HK-2 (cell line): ENCODE measurements around the gene DKK3.
A peak's percentile ranks its signal among the peaks of the same experiment; 100 is the strongest.

Experiments used
- DNase-seq: peaks from one replicate; pipeline ENCODE4 v3.0.0-alpha.2; 2018; ENCODE audit not compliant: unreplicated experiment

DKK3 gene

DNA sequence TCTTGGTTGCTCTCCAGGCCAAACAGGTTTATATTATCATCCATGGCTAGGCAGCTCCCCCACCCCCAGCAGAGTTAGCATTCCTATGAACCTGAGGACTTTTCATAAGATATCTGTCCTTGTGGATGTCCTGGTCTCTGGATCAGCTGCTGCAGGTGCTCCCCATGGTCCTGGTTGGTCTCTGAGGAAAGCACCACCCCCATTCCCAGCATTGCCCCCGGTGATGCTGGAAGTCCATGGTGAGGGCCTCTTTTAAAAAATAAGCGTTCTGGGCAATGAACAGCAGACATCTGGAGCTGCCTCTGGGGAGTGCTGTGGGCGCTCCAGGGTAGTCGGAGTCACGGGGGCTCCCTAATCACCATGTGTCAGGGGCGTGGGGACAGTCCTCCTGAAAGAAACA is 26.6 kb downstream of the DKK3 start:
- no peak for DNase-seq

DNA sequence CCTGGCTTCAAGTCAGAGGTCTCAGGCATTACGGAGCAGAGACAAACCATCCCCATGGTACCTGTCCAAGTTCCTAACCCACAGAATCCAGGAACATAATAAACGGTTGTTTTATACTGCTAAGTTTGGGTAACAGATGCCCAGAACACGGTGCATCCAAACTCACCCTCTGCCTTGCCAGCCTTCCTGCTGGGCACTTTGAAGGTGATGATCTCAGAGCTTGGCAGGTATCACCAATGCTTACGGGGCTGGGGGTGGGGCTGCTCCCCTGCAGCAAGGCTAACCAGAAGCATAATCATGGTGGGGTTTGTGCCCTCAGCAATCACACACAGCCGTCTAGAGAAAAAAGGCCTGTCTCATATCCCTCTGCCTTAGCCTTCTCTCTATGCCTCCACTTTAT is 27.1 kb downstream of the DKK3 start:
- no peak for DNase-seq

DNA sequence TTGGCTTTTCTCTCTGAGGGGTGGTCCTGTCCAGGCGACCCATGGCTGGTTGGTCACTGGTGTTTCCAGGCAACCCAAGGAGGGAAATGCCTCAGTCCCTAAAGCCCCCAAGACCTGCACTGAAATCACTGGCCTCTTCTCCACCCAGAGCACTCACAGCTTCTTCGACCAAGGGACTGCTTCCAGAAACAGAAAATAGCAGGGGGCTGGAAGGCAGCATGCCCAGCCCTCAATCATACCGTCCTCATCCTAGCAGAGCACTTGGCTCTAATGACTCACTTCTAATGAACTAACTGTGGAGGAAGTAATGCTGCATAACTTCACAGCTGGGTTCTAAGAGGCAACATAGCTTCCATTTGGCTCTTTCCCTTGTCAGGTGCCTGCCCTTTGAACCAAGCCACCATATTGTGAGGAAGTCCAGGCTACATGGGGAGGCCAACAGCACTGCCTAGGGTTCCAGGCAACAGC is 27.6 kb downstream of the DKK3 start:
- no peak for DNase-seq

DNA sequence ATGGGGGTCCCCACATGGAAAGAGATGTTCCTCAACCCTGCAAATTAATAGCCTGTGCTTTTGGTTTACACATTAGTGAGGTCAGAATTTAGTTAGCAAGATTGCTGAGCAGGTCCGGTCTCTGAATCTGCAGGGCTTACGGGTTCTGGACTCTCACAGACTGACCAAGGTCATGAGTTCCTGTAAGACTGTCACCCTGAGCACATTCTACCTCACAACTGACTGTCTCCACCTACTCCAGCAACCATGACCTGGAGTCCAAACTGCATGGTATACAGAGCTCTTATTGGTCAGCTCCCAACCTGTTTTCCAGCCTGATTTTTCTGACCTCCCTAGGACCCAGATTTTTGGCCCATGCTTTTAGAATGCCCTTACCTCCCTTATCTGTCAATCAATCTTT is 28.2 kb downstream of the DKK3 start:
- no peak for DNase-seq

DNA sequence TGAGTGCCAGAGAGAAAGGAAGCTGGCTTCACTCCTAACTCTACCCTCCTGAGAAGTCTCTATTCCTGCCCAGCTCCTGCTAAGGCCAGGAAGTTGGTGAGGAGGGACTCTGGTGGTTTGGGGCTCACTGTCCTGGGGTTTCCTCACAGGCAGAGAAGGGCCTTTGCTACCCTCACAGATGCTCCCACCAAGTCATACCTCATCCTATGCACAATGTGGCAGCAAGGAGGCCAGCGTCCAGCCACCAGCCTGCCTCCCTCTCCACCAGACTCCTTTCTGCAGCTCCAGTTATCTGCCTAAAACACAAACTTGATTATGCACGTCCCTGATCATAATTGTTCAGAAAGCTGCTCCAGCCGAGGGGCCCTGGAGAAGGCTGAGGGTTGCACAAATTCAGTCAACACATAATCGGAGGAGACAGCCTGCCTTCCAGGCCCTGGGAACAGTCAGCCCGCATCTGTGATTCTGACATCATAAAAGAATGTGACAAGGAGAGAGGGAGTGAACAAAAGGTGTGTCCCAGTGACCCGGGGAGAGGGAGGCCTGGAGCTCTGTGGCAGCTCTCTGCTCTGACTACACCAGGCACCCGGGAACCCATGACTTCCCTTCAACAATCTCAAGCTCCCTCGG is 28.8 kb downstream of the DKK3 start:
- DNase-seq, result no peak

DNA sequence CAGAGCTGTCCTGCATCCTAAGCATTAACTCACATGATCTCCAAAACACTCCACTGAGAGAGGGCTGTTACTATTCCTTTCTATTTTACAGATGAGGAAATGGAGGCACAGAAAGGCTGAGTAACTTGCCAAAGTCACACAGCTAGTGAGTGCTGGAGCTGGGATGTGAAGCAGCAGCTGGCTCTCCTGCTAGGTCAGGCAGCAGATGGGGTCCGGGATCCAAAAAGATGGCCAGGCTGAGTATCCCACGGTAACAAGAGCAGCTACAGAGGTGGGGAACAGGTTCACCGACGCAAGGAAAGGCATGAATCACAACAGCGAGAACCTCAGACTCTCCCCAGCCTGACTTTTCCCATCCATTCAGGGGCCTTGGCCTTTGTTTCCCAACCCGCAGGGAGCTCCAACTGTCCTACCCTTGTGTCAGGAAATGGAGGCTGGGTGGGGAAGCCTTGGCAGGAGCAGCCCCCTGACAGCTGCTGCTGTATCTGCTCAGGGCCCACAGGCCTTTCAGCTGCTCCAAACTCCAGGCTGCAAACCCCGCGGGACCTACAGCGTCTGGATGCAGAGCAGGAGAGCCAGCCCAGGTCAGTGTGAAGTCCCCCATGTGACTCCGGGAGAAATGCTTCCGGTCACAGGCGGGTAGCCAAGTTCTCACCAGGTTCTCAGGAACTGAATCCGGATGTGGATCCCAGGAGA is 29.5 kb downstream of the DKK3 start:
- no peak for DNase-seq

DNA sequence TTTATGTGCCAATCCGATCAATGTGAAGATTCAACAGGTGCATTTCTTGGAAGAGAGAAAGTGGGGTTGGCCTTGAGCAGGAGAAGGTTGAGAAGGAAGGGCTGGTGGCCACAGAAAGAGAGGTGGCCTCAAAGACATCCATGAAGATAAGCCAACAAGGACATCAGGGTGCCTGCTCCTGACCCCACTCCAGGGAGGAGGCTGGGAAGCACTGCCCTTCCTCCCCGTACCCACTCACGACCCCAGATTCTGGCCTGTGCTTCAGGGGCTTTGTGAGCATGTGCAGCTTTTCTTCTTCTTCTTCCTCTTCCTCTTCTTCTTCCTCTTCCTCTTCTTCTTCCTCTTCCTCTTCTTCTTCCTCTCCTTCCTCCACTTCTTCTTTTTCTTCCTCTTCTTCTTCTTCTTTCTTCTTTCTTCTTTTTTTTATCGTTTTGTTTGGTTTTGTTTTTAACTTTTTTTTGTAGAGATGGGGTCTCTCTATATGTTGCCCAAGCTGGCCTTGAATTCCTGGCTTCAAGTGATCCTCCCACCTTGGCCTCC is 30.3 kb downstream of the DKK3 start:
- no peak for DNase-seq

DNA sequence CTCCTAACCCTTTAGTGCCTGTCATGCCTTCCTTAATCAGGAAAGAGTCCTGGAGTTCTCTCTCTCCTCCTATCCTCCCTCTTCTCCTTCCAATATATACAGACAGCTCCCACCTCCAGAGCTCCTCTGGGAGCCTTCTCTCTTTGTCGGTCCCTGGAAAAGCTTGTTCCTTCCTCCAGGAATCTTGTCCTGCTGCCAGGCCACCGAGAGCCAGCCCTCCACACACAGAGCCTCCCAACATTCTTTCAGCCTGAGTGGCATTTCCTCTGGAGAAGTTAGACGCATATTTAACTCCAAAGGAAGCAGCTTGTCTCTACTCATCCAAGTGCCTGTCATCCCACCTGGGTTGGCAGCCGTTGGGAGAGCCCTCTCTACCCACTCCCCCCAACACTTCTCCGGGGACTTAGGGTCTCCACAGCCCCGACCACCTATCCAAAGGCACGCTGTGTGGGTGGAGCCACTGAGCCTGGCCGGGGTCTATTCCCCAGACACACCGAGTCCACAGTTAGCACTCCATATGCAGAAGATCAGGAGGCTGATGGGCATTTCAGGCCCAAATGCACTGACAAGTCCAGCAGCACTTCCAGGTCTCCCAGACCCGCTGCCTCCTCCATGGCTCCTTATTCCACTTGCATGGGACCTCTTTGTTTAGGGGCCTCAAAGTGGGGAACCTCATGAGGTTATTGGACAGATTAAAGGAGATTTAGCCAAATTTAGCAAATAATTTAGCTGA is 31.1 kb downstream of the DKK3 start:
- peak; percentile 75 for DNase-seq

DNA sequence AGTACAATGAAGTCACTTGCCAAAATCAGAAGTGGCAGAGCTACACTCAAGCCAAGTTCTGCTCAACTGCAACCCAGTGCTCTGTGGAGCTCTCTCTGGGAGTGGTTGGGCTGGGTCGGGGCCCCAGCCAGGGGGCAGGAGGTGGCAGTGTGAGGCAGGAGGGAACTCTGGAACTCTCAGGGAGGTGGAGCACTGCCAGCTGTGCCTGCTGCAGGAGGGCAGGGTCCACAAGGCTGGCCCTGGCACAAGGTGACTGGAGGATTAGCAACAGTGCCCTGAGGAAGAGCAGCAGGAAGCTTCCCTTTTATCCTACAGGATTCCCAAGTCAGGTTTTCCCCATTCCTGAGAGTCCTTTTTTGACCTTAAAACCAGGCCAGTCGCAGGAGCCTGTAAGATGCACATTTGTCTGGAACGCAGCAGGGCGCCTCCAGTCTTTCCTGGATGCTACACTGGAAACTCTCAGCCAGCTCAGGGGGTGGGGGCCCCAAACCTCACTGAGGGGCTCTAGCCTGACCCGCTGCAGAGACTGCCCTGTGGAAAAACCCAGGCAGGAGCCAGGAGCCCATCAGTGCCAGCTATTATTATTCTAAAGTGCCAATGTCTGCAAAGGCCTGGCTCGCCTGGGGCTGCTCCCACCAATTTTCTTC is 31.8 kb downstream of the DKK3 start:
- no peak for DNase-seq

DNA sequence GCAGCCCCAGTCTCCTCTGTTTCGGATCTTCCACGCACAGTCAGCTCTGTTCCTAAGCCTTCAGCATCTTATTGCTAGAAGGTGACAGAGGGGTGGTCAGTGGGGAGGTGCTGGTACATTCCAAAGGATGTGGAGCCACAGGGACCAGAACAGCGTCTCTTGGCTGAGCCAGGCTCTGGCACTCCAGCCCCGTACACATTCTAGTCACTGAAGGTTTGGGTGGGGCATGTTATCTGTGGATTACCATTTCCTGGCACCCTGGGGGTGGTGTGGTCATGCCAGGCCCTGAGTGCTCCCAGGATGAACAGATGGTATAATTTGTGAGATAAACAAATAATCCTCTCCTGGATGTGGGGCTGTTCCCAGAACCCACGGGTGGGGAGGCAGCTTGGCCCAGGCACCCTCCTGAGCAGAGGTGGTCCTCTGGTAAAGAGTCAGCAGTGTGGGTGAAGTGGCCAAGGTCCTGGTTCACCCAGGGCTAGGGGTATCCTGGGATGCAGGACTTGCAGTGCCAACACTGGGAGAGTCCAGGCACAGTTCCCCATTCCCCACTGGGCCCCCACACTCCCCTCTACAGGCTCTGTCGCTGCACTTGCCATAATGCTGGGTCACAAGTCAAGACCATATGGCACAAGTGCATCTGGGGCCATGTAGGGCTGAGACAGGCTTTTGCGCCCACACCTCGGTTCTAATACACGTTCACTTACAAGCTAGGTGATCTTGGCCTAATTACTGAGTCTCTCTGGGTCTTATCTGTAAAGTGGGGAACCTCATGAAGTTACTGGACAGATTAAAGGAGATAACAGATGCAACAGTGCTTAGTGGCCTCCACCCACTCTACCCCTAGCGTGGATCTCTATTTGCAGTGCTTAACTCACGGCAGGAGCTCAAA is 33.0 kb downstream of the DKK3 start:
- no peak for DNase-seq

DNA sequence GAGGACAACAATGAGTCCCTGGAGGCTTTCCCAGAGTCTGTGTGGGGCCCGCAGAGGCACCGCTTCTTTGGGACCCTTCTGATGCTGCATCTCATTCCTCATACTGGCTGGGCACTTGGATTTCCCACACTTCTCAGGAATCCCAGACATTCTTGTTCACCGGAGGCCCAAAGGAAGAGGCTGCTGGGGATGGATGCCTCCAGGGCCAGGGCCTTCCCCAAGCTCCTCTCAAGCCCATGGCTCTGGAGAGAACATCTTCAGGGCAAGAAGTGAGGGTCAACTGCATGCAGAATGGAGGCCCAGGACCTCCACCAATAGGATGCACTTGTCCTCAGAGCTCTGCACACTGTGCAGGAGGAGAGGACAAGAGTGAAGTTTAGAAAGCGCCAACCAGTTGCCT is 34.6 kb downstream of the DKK3 start:
- no peak for DNase-seq

DNA sequence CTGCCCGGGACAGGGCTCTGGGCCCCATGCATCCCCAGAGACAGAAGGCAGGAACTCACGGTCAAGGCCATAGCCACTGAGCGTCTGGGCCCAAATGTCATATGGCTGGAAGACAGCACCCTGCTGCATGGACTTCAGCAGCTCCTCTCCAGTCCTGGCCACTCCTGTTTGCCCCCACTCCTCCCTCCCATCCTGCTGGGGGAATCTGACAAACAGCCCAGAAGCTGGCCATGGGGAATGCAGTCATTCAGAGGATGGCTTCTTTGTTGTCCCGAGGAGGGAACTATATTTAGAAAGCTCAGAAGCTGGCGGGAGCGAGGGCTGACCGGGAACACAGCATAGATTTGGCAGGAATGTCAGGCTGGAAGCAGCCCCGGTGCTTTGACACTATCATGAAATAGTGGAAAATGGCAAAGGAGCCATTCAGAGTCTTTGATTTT is 35.0 kb downstream of the DKK3 start:
- DNase-seq, result no peak

DNA sequence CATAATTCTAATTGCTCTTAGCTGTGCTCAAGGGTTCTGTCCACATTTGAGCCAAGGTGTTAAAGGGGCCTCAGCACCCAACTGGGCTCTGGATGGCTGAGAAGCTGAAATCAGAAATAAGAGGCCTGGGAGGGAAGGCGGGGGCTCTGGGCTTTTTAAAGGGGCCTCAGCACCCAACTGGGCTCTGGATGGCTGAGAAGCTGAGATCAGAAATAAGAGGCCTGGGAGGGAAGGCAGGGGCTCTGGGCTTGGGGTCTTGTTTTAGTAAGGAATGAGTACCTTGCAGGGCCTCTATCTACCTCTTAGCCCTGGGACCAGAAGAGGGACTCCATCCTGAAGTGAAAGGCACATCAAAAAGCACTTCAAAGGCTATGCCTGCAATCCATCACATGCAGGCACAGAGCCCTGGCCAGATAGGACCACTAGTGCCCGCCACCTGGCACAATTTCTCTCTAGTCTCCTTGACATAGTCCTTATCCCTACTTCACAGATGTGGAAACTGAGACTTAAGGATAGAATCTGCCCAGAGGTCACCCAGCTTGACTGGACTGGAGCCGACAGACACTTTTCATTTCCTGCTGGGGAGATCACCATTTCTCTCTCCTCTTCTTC is 35.6 kb downstream of the DKK3 start:
- DNase-seq, result no peak

DNA sequence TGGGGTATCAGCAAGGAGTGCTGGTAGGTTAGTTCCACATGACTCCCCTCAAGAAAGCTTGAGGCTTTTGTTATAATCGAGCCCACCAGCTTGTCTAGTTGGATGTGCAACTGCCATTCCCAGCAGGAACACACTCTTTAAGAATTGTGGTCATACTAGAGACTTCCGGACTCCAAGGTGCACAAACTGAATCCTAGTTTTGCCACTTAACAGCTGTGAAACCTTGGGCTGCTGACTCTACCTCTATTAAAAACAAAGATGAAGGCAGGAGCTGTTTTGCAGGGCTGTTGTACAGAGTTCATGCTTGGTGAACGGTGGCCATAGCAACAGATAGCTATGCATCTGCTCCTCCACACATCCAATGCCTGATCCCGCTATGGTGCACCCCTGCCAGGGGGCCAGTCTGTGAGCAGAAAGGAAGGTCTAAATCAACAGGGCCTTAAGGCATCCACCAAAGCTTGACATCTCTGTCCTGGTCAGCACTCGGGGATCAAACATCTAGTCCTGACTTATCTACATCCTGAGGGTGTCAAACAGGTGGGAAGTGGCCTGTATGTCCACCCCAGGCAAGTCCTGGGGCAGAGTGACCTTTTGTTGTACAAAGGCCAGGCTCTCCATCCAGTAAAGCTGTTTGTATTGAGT is 36.4 kb downstream of the DKK3 start:
- no peak for DNase-seq

DNA sequence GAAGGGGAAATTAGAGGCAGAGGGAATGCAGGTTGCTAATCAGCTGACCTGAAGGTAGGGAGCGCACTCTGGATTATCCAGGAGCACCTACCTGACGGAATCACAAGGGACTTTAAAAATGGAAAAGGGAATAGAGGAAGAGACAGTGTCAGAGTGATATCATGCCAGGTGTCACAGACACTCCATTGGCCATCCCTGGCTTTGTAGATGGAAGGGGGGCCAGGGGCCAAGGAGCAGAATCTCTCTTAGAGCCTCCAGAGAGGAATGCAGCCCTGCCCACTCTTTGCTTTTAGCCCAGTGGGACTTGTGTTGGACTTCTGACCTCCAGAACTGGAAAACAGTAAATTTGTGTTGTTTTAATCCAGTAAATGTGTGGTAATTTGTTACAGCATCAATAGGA is 37.9 kb downstream of the DKK3 start:
- no peak for DNase-seq

DNA sequence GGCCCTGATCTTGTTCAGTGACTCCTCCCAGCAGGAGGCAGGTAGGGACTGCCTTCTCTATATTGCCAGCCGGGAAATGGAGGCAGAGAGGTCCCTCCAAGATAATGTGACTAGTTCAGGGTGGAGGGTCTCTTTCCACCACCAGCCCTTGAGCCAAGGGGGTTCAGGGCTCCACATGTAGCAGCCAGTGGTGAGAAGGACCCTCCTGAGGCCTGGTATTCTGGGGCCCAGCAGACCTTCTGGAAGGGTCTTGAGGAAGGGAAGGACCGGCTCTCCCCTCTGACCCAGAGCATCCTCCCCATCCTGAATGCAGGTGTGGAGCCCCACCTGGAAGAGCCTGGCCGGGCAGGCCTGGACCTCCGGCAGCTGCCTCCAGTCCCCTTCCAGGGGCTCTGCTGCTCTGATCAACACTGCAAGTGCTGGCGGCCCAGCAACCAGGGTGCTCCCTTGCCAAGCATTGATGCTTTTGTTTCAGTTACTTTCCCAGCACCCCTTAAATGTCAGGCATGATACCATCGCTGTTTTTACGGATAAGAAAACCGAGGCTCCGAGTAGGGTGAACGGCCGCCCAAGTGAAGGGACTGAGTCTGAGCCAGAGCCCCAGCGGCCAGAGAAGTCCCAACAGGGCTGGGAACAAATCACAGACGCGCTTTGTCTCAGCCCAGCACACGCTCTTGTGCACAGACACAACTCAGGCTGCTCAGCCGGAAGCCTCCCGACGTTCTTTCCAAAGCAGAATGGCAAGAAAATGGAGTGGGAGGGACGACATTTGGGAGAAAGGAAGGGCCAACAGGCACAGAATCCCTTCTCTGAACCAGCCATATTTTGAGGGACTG is 38.8 kb downstream of the DKK3 start:
- DNase-seq, result no peak

DNA sequence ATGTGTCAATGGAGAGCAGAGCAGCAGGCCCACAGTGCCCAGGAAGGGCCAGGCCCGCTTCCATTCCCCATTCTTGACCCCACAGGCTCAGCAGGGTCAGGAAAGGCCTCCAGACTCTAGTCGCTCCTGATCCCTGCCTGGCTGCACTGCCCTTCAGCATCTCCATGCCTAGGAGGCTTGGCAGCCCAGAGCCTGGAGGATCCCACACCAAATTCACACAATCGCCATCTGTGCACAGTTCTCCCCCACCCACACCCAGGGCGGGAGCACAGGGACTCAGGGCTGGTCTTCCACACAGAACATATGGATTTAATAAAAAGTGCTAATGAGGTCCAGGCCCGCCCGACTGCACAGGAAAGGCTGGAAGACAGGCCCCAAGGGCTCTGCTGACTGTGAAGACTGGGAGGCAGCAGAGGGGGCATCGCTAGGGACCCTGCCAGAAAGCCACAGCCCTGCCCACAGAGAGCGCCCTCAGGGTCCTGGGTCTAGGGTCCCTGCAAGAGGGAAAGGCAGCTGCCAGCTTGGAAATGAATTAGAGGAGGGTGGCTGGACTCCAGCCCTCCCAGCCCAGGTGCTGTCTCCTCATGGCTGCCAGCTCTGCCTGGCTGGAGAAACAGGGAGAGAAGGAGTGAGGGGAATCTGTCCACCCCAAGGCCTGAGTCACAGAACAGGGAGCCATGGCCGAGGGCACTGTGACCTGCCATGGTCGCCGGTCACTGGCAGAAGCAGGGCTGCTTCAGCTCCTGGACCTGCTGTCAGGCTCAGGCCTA is 39.7 kb downstream of the DKK3 start:
- DNase-seq, result no peak

DNA sequence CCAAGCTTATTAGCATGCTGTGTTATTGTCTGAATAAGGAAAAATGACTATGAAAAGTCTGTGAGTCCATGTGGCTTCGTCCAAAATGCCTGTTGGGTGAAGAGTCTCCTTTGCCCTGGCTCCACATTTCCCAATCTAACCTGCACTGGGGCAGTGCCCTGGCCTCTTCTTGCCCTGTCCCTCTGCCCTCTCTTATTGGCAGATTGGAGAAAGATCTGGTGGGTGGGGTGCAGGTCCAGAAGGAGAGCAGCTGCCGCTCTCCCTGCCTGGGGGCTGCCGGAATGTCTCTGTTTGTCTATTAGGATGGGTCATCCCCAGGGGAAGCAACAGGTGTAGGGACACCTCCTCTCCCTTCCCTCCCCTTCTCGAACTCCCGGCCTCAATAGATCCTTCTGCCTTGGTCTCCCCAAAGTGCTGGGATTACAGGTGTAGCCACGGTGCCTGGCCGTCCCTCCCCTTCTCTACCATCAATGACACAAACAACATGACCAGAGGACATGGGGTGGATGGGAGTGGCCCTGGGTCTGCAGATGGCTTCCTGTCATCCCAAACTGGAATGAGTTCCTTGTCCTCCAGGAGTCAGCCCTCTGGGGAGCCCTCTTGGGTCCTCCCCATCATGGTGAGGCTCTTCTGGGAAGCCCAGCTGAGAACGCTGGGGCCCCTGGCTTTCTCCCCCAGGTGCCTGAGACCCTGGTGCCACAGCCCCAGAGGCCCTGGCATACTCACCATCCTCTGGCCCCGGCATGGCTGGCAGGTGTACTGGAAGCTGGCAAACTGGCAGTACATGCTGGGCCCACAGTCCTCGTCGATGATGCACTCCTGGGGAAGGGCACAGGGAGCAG is 40.5 kb downstream of the DKK3 start:
- DNase-seq, result no peak
